WTC11 (cell line): Measurements from ENCODE around the gene RWDD1. TPM values are rescaled to one million over a fixed set of nuclear protein-coding genes. Genes with fewer than 3 reads are reported as not detected.

ENCODE experiments used
- ATAC-seq: fragments of 200-7000 bp; cut with Tn5 transposase; 2 replicates; pipeline ENCODE4 v1.10.0; 2021; ENCODE audit warnings: mild to moderate bottlenecking, moderate library complexity
- CTCF ChIA-PET: fragments of 300-600 bp; sonication (Branson Sonifier 250); formaldehyde crosslinking; loops from one replicate; lab custom pipeline; 2021; ENCODE audit warnings: antibody characterized with exemption; lab: Charles Lee
- POLR2A ChIA-PET: fragments of 350-600 bp; sonication (Branson Sonifier 250); formaldehyde crosslinking; loops from one replicate; lab custom pipeline; 2021; ENCODE audit warnings: antibody characterized with exemption; lab: Charles Lee
- DNase-seq: peaks from one replicate; pipeline ENCODE4 v3.0.0; 2021; ENCODE audit warnings: low spot score
- H3K27ac Mint-ChIP-seq: 2 replicates; pipeline ENCODE4 v1.8.0; 2021; ENCODE audit warnings: mixed read lengths
- H3K27me3 Mint-ChIP-seq: 2 replicates; pipeline ENCODE4 v1.8.0; 2021; ENCODE audit warnings: low read depth, mild to moderate bottlenecking, moderate library complexity, mixed read lengths
- H3K36me3 Mint-ChIP-seq: 2 replicates; pipeline ENCODE4 v1.8.0; 2021; ENCODE audit warnings: mixed read lengths
- H3K4me1 Mint-ChIP-seq: 2 replicates; pipeline ENCODE4 v1.8.0; 2022; ENCODE audit warnings: mixed read lengths
- H3K4me3 Mint-ChIP-seq: 2 replicates; pipeline ENCODE4 v1.8.0; 2021; ENCODE audit warnings: mild to moderate bottlenecking, moderate library complexity, mixed read lengths
- H3K9me3 Mint-ChIP-seq: 2 replicates; pipeline ENCODE4 v1.8.0; 2021; ENCODE audit warnings: mixed read lengths
- ATF1 ChIP-seq: sonication (generic); formaldehyde crosslinking; IDR thresholded peaks from 2 replicates; pipeline ENCODE4 v1.8.1; 2023; ENCODE audit warnings: mild to moderate bottlenecking, moderate library complexity, missing genetic modification reagents
- CREB1 ChIP-seq: sonication (generic); formaldehyde crosslinking; IDR thresholded peaks from 2 replicates; pipeline ENCODE4 v1.8.0; 2023; ENCODE audit warnings: mild to moderate bottlenecking, missing genetic modification reagents
- FOXP1 ChIP-seq: sonication (generic); formaldehyde crosslinking; IDR thresholded peaks from 2 replicates; pipeline ENCODE4 v1.8.0; 2022; ENCODE audit warnings: missing genetic modification reagents, mild to moderate bottlenecking, moderate library complexity, borderline replicate concordance
- NFATC4 ChIP-seq: fragments of 250-450 bp; sonication (Bioruptor Pico); IDR thresholded peaks from 2 replicates; pipeline ENCODE4 v1.9.0; 2021; ENCODE audit warnings: mild to moderate bottlenecking
- RORB ChIP-seq: fragments of 250-450 bp; sonication (Bioruptor Pico); IDR thresholded peaks from 2 replicates; pipeline ENCODE4 v1.9.0; 2021; ENCODE audit warnings: mild to moderate bottlenecking
- ZNF416 ChIP-seq: fragments of 250-450 bp; sonication (Bioruptor Pico); IDR thresholded peaks from 2 replicates; pipeline ENCODE4 v1.9.0; 2021; ENCODE audit warnings: mild to moderate bottlenecking, inconsistent platforms
- ZNF532 ChIP-seq: fragments of 250-450 bp; sonication (Bioruptor Pico); IDR thresholded peaks from 2 replicates; pipeline ENCODE4 v1.9.0; 2021; ENCODE audit warnings: mild to moderate bottlenecking, borderline replicate concordance
- total RNA-seq: library from RNA; stranded (reverse); gene quantifications from 3 replicates; pipeline ENCODE4 v1.2.3, GENCODE V29; 2021
- TF ChIP-seq, protein P1 (sequence below): sonication (generic); formaldehyde crosslinking; IDR thresholded peaks from 2 replicates; pipeline ENCODE4 v1.8.1; 2022; ENCODE audit warnings: low read depth, missing genetic modification reagents, borderline replicate concordance
- TF ChIP-seq, protein P2 (sequence below): fragments of 200-600 bp; IDR thresholded peaks from 2 replicates; pipeline ENCODE4 v1.8.0; 2022; ENCODE audit warnings: antibody characterized with exemption

The RWDD1 gene
- total RNA-seq, 1 experiment from 2014 or later, result 33.8 TPM

- TF ChIP-seq ZNF532 (CRISPR knock-in tag) (no peak), ATF1 (no peak), FOXP1 (CRISPR knock-in tag) (no peak), NFATC4 (CRISPR knock-in tag) (no peak), CREB1 (CRISPR knock-in tag) (no peak)
- TF ChIP-seq, protein P1, sequence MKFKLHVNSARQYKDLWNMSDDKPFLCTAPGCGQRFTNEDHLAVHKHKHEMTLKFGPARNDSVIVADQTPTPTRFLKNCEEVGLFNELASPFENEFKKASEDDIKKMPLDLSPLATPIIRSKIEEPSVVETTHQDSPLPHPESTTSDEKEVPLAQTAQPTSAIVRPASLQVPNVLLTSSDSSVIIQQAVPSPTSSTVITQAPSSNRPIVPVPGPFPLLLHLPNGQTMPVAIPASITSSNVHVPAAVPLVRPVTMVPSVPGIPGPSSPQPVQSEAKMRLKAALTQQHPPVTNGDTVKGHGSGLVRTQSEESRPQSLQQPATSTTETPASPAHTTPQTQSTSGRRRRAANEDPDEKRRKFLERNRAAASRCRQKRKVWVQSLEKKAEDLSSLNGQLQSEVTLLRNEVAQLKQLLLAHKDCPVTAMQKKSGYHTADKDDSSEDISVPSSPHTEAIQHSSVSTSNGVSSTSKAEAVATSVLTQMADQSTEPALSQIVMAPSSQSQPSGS (CRISPR knock-in tag), result no peak
- TF ChIP-seq, protein P2, sequence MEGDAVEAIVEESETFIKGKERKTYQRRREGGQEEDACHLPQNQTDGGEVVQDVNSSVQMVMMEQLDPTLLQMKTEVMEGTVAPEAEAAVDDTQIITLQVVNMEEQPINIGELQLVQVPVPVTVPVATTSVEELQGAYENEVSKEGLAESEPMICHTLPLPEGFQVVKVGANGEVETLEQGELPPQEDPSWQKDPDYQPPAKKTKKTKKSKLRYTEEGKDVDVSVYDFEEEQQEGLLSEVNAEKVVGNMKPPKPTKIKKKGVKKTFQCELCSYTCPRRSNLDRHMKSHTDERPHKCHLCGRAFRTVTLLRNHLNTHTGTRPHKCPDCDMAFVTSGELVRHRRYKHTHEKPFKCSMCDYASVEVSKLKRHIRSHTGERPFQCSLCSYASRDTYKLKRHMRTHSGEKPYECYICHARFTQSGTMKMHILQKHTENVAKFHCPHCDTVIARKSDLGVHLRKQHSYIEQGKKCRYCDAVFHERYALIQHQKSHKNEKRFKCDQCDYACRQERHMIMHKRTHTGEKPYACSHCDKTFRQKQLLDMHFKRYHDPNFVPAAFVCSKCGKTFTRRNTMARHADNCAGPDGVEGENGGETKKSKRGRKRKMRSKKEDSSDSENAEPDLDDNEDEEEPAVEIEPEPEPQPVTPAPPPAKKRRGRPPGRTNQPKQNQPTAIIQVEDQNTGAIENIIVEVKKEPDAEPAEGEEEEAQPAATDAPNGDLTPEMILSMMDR, result no peak
- TF ChIP-seq, all 79 proteins: peak for 0
Measured at GRCh38 chr6:116605935-116606334, 34.6 kb downstream of the RWDD1 start (continued).

DNA sequence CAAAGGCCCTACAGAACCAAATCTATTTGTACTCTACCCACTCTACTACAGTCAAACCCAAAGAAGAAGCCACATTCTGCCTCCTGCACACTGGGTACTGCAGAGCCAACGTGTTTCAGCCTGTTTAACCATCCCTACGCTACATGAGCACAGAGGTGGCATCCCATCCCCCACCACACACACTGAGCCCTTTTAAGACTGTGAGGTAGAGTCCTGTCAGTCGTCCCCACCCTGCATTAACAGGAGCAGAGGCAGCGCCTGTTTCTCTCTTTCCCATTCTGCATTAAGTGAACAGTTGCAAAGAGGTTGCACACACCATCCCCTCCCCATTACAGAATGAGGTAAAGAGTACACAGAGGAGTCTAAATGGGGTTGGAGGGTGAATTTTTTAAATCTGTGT, 39.8 kb downstream of the RWDD1 start:
- Mint-ChIP-seq H3K9me3 (no peaks in the 10 kb centered on the region), H3K4me1 (peaks cover 11% of the 10 kb centered on the region), H3K27me3 (no peaks in the 10 kb centered on the region), H3K36me3 (no peaks in the 10 kb centered on the region), H3K27ac (no peak overlapping the region), H3K4me3 (no peak overlapping the region)
- CTCF ChIA-PET, result no interaction called here
- POLR2A ChIA-PET, result no interaction called here
- no peak for TF ChIP-seq RORB
- TF ChIP-seq ZNF532 (CRISPR knock-in tag), result no peak
- TF ChIP-seq ZNF416 (CRISPR knock-in tag), result no peak
- TF ChIP-seq, protein P2, result no peak
- DNase-seq, result no peak
- peak; percentile 60 for ATAC-seq
